HG02970 (cell line): ENCODE measurements around the gene JPT1.
"Not testable (repeated sequence)": the region's sequence is repeated elsewhere in the genome, so short reads cannot be mapped to it uniquely, and the experiment has no call there.

Experiments used
- ATAC-seq: cut with Tn5 transposase; IDR thresholded peaks from one replicate; pipeline ENCODE4 v1.9.1; 2021; ENCODE audit warnings: mild to moderate bottlenecking, moderate library complexity, moderate number of reproducible peaks; ENCODE audit not compliant: unreplicated experiment, low FRiP score

Gene JPT1

GRCh38 chr17:75154195-75155106 lies at the start of gene JPT1:
TSS of gene JPT1 (minus strand) at chr17:75154512. CDS start at chr17:75154397, 115 bp downstream.
- peak; percentile 83 for ATAC-seq

GRCh38 chr17:75199886-75200618 lies 45.7 kb upstream of the JPT1 start:
- ATAC-seq: no peak

GRCh38 chr17:75194879-75195278 lies 40.6 kb upstream of the JPT1 start:
- no peak for ATAC-seq

- ATAC-seq: no peak
Observed at GRCh38 chr17:75191584-75191983, 37.3 kb upstream of the JPT1 start.

GRCh38 chr17:75188614-75189013 lies 34.3 kb upstream of the JPT1 start:
- no peak for ATAC-seq

GRCh38 chr17:75183999-75184884 lies 29.9 kb upstream of the JPT1 start:
- ATAC-seq: no peak

GRCh38 chr17:75182569-75183436 lies 28.5 kb upstream of the JPT1 start, which contains the start of gene SUMO2:
TSS of gene SUMO2 (minus strand) at chr17:75182959. CDS start at chr17:75182834, 125 bp downstream.
- ATAC-seq: peak; percentile 83

GRCh38 chr17:75182319-75182568 lies 27.9 kb upstream of the JPT1 start:
- ATAC-seq: no peak

GRCh38 chr17:75181608-75182318 lies 27.5 kb upstream of the JPT1 start:
- peak; percentile 25 for ATAC-seq

- no peak for ATAC-seq
Observed at GRCh38 chr17:75181110-75181509, 26.8 kb upstream of the JPT1 start.

- no peak for ATAC-seq
Observed at GRCh38 chr17:75178453-75178852, 24.1 kb upstream of the JPT1 start.

- no peak for ATAC-seq
Observed at GRCh38 chr17:75176625-75177024, 22.3 kb upstream of the JPT1 start.

- ATAC-seq: no peak
Observed at GRCh38 chr17:75174996-75175395, 20.7 kb upstream of the JPT1 start.

- no peak for ATAC-seq
Observed at GRCh38 chr17:75173526-75173925, 19.2 kb upstream of the JPT1 start.

- ATAC-seq: no peak
Observed at GRCh38 chr17:75168998-75169397, 14.7 kb upstream of the JPT1 start.

GRCh38 chr17:75164606-75165005 lies 10.3 kb upstream of the JPT1 start:
- not testable (repeated sequence) for ATAC-seq

- ATAC-seq: no peak
Observed at GRCh38 chr17:75163074-75163473, 8.8 kb upstream of the JPT1 start.

- ATAC-seq: no peak
Observed at GRCh38 chr17:75160211-75160610, 5.9 kb upstream of the JPT1 start.
